GM19438 (cell line): ENCODE results near the gene PPP1CB.
"Not testable (repeated sequence)": the region's sequence is repeated elsewhere in the genome, so short reads cannot be mapped to it uniquely, and the experiment has no call there.

Experiments
- ATAC-seq: cut with Tn5 transposase; IDR thresholded peaks from one replicate; pipeline ENCODE4 v1.9.1; 2021; ENCODE audit warnings: low read depth; ENCODE audit not compliant: unreplicated experiment

Gene PPP1CB

DNA sequence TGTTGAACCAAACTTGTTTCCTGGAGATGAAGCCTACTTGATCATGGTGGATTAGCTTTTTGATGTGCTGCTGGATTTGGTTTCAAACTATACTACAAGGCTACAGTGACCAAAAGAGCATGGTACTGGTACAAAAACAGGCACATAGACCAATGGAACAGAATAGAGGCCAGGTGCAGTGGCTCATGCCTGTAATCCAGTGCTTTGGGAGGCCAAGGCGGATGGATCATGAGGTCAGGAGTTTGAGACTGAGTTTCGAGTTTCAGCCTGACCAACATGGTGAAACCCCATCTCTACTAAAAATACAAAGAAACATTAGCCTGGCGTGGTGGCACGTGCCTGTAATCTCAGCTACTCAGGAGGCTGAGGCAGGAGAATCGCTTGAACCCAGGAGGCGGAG lies 9.0 kb upstream of the PPP1CB start:
- ATAC-seq, result not testable (repeated sequence)

DNA sequence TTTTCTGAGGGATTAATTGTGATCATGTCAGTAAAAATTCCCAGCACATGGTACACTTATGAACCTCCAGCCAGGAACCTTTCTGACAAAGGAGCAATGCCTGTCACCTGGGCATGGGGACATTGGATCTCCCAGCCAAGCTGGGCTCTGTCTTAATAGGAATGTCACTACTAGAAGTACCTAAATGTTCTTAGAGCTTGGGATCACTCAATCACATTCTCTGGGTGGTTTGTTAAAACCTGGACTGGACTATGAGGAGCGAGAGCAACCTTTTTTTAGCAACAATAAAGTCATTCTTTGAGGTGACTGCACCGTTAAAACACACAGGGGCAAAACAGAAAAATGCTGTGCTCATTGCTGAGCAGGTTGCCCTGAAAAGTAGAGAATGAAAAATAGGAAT lies 6.4 kb upstream of the PPP1CB start:
- no peak for ATAC-seq

DNA sequence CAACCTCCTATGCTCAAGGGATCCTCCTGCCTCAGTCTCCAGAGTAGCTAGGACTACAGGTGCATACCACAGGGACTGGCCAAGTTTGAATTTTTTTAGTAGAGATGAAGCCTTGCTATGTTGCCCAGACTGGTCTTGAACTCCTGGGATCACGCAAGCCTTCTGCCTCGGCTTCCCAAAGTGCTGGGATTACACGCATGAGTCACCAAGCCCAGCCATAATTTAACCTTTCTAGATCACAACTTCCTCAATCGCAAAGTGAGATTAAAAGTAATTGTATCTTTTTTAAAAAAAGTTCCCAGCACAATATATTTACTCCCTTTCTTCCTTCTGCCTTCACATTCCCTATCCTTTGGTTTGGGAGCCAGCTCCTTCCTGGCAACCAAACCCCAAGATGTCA lies 5.8 kb upstream of the PPP1CB start:
- ATAC-seq, result no peak

DNA sequence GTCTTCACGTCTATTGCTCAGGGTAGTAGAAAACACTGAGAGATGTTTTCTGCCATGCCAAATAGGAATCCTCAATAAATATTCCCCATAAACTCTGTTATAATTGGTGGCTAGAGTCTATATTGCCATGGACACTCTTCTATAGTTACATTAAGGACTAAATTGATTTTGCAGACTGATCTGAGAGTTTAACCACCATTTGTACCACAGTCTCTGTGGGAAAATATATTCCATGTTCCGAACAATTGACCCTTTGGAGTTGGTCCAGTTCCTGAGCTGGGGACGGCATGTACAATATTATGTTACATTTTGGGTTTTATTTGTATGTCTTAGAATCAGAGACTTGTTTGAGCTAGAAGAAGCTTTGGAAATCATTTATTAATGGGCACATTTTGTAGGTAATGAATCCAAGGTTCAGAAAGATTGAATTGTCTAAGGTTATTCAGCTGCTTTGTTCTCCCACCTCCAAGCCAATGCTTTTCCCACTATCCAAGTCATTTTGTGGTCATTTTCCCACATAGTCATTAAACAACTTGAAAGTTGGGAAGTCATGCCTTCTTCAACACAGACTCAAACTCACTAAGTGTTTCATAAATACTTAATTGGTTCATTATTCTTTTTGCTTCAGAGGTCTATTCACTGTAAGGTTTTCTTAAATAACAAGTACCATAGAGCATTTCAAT lies 5.1 kb upstream of the PPP1CB start:
- no peak for ATAC-seq

DNA sequence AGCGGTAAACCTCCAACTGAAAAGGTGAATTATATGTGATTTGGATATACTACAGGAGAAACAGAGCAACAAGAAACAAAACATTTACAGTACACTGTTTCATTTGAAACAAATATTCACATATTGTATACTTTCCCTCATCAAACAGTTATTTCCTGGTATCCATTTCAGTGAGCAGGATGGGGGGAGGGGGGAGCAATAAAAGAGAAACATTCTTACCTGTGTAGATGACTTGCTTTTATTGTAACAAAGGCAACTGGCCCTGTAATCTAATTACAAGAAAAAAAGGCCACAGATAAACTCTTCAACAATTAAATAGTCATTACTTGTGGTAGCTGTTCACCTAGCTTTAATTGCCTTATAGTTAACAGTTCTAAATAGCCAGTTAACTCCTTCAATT lies 3.9 kb upstream of the PPP1CB start:
- no peak for ATAC-seq

DNA sequence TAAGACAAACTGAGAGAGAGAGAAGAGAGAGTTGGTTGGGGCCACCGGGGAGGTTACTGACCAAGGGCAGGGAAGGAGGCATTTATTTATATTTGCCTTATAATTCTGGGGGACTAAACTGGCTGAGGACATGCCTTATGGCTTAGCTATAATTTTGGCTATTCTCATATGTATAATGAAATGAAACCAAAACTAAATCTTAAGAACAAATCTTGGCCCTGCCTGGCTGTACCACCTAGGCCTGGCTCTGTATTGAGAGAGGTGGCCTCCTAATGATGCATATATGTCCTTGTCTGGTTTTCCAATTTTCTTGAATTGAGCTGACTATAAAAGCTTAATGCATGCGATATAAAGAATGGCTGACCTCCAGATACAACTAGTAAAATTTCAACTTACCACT lies 3.5 kb upstream of the PPP1CB start:
- no peak for ATAC-seq

DNA sequence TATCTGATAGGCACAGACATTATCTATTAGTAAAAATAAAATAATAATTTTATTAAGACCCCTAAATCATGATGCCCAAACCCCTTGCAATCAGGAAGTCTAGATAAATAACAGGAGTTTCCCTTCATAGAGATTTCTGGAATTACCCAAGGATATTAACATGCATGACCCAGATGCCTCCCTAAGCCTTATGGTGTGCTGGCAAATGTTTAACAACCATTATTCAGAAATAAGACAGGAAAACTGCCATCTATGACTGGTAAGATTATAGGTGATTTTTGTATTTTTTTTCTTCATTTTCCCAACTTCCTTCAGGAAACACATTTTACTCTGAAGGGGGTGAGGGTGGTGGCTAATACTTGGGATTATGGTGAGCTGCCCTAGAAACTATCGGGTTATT lies 2.7 kb upstream of the PPP1CB start:
- ATAC-seq, result no peak

DNA sequence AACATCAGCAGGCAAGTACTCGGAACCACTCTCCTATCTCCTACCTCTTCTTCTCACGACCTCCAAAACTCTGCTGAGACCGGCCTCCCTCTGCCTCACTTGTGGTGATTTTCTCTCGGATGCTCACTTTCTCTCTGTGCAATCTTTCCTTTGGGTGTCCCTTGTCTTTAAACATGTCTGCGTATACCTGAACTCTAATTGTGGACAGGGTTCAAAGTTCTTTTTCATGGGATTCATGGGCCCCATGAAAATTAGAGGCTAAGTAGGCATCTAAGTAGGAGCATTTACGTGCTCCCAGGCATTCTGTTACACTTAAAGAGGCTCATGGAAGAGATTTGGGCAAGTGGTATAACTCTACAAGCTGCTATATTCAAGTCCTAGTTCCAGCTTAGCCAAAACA lies 2.1 kb upstream of the PPP1CB start:
- no peak for ATAC-seq

DNA sequence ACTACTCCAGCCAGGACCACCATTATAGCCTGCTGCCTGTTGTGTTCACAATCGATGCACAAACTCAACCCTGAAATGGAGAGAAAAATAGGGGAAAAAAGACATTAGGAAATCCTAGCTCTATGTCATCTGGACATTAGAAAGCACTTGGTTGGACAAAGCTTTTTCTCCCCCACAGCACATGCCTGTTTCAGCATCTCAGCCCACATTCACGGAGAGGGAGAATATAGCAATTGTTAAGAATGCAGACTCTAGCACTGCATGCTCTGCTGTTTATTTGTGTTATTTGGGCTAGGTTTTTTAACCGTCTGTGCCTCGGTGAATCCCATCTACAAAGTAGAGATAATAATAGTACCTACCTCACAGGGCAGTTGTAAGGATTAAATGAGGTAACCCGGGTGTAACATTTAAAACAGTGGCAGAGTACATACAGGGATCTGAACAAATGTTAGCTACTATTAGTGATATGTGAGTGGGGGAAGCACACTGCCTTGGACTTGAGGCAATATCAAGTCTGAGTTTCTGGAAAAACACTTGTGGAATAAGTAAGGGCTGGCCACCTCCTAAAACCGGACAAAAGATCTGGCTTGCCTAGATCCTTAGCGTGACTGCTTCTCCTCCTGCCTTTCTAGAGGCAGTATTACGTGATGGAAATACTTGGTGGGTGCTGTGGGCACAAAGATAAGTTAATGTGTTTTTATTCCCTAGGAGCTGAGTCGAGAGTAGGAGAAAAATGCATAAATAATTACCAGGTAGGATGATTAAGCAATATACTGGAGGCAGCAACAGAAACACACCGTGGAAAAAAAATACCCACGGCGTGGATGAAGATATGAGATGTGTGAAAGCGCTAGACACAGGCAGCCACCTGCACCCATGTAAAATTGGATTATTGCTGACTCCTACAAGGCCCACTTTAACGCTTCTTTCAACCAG lies 1.0 kb upstream of the PPP1CB start:
- ATAC-seq, result no peak

DNA sequence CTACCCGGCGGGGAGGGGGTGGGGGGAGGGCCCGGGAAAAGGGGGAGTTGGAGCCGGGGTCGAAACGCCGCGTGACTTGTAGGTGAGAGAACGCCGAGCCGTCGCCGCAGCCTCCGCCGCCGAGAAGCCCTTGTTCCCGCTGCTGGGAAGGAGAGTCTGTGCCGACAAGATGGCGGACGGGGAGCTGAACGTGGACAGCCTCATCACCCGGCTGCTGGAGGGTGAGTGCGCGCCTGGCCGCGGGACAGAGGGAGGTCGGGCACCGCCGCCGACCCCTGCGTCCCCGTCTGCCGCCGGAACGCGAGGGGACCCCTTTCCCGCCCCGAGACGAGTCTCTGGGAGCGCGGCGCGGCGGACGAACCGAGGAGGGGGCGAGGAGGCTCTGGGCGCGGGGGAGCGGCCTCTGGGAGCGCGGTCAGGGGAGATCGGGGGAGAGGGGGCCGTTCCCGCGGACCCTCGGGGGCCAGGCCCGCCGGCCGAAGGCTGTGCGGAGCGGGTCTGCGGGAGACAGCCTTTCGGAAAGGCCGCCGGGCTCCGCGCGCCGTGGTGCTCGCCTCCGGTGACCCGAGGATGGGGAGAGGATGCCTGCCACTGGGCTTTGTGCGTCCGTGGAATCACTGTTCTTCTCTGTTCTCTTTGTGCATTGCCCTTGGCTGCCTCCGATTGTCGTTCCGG lies 463 bp downstream of the PPP1CB start:
- peak; percentile 40 for ATAC-seq

DNA sequence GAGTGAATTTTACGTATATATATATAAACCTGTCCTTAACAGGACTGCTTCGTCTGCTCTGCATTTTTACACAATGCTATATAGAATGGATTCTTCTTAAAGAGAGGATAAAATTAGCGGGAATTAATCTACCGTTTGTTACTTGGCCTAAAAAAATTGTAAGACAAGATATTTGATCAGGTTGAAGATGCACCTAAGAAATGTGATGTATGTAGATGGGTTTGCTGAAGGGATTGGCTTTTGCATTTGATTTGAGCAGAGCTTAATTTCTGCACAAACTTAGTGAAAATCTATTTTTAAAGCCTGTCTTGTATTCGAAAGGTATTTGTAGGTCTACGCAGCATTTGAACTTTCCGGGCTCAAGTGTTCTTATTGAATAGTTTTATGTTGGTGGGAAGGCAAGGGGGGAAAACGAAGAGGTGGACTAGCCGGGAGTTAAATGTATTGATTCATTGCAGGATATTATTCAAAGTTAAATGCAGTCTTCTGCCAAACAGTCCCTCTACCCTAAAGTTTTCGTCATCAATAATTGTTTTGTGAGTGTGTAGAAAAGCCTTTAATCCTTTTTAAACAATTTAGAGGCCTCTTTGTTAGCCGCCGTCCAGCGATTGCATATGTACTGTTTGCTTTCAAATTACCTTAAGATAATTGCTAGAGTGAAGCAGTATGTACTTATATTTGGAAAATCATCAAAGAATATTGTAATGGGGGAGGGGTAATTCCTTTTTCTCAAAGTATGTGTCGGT lies 1.2 kb downstream of the PPP1CB start:
- ATAC-seq, result no peak

DNA sequence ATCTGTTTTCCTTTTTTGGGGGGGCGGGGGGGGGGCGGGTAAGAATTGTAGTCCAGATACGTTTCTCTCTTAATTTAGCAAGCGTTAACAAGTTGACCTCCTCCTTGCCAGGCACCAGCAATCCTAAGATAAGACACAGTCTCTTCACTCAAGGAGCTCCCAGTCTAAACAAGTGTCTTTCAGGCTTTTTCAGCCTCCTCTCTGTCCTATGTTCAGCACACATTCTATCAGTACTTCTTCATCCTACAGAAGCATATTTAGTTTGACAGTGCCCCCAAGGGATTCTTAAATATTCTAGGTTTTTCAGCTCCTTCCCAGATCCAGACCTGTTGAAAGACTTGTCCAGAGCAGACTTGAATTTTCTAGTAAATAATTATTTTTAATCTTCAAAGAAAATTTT lies 2.7 kb downstream of the PPP1CB start:
- ATAC-seq, result no peak

DNA sequence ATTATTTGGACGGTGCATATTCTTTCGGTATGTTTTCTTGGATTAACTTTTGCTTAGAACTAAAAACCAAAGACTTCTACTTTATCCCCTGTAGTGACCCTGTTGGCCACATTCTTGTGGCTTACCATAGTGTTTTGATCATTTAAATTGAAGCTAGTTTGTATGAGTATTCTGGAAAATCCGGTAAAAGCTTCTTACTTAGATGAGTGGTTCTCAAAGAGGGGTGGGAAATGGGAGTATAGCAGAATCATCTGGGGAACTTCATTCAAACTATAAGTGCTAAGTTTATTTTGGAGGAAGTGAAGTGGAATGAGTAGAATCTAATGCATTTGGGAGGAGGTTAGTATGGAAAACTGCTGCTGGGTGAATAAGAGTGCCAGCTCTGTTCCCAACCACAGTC lies 3.8 kb downstream of the PPP1CB start:
- no peak for ATAC-seq

DNA sequence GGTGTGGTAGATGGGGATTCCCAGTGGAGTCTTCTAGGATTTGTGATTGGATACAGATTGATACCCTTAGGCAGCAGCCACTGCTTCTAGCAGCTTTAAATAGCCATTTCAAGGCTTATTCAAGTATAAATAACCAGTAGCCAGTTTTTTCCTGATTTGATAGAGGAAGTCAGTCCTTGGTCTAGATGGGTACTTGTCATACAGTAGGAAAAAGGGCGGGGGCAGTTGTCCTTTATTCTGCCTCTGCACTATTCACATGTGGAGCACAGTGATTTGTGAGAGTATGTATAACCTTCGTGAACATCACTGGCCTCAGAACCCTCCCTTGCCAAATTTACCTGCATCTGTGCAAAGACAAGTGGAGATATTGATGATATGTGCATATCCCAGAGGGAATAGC lies 6.8 kb downstream of the PPP1CB start:
- ATAC-seq, result no peak

DNA sequence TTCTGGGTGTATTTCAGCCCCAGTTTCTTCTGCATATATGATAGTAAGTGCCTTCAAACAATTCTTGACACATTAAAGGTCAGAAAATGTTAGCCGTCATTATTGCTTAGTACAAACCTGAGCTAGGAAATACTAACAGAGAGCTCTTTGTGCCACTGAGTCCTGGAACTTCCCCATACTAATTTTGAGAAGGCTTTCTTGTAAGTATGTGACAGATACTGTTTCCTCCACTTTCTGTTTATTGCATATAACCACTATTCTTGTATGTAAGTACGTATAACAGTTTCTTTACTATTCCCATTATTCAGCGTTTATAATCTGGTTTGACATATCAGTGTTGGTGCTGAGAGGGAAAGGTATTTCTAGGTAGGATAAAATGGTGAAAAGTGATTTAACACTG lies 9.8 kb downstream of the PPP1CB start:
- ATAC-seq, result no peak

DNA sequence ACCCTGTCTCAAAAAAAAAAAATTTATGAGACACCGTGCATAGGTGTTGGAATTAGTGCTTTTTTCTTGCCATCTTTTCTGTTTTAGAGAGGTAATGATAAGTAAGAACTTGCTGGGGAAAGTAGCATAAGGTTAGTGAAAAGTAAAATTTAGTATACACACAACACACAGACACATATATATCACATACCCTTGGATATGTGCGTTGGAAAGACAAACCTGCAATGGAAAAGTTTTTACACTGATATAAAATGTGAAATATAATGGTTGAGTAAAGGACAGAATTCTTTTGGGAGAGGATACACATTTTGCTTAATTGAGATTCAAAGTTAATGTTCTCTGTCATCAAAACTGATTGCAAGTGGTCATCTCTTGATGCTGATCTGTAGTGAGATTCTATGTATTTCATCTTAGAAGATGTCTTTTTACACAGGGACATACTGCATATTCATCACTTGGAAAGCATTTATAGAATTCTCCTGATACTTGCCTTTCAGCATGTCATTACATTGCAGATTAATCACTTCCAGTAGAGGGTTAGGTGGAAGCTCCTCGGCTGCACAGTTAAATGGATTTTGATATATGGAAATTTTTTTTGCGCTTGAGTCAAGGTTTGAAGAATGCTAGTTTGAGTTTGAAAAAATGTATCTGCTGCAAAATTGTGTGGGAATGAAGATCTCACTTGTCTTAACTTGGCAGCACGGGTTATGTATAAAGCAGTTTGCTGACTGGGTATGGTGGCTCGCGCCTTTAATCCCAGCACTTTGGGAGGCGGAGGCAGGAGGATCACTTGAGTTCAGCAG lies 13.5 kb downstream of the PPP1CB start:
- no peak for ATAC-seq

DNA sequence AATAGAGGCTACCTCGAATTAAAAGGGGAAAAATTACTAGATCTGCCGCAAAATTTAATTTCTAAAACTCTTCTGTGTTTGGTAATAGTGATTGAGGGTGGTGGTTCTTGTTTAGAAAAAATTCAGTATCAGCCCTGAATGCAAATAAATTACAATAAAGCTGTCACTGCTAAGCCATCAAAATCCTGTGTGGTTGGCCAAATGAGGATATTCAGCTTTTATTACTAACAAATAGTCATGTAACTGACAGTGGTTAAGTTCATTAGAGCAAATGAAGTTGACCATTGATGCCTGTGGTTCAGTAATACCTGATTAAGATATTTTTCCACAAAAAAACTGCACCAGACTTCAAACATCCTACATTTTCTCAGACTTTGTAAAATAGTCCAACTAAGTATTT lies 14.4 kb downstream of the PPP1CB start:
- no peak for ATAC-seq

DNA sequence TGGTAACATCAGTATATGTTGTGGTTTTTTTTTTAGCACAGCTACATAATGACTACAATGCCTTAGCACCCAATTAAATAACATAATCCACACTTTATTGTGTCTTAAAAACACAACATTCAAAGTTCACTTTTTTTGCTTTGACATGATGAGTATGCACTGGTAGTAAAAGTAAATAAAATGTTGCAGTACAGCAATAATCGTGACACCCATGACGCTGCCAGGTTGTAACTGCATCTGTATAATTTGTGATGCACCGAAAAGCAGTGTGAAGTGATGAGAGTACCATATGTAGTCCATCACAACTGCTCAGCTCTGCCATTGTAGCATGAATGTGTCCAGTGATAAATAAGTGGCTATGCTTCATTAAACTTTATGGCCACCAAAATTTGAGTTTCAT lies 15.7 kb downstream of the PPP1CB start:
- no peak for ATAC-seq

DNA sequence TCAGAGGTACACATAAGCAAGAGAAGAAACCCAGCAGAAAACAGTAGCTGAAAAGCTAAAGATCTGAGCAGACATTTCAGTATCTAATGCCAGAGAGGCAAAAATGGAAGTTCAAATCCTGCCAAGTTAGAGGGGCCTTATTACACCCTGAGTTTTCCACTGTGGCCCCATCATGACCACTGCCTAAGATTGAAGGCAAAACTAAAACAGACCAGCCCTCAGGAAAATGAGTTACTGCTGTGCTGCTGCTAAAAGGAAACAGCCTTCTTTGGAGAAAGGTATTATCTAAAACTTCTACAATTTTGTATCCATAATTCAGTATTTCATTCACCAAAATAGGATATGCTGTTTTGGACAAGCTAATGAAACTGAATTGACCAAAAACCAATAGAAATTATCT lies 16.8 kb downstream of the PPP1CB start:
- ATAC-seq, result no peak

DNA sequence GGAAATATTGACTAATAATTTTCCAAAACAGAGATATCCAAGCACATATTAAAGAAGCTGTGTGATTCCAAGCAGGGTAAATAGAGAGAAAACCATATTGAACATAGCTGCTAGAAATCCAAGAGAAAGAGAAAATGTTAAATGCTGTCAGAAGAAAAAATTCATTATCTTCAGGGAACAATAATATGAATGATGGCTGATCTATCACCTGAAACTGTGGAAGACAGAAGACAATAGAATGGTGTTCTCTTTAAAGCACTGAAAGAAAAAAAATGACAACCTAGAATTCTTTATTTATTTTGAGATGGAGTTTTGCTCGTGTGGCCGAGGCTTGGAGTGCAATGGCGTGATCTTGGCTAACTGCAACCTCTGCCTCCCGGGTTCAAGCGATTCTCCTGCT lies 17.3 kb downstream of the PPP1CB start:
- ATAC-seq, result no peak
